Urinary bladder (tissue), 4 donors: ENCODE measurements around the gene CCDC150. TPM values are rescaled to one million over a fixed set of nuclear protein-coding genes. Genes with fewer than 3 reads are reported as not detected.

Experiments
- DNase-seq: peaks from one replicate; pipeline ENCODE4 v3.0.0-alpha.2; 2015; ENCODE audit errors: extremely low spot score
- H3K27ac ChIP-seq: one replicate; pipeline ENCODE4 v1.5.1; 2013; ENCODE audit warnings: low read depth, mild to moderate bottlenecking, moderate library complexity
- H3K36me3 ChIP-seq: one replicate; pipeline ENCODE4 v1.6.1; 2013; ENCODE audit warnings: mild to moderate bottlenecking, moderate library complexity; ENCODE audit not compliant: insufficient read depth
- H3K4me1 ChIP-seq: one replicate; pipeline ENCODE4 v1.6.1; 2013; ENCODE audit warnings: mild to moderate bottlenecking, moderate library complexity; ENCODE audit not compliant: insufficient read depth
- H3K4me3 ChIP-seq: one replicate; pipeline ENCODE4 v1.5.1; 2013; ENCODE audit warnings: low read depth, low read length
- WGBS: extraction: QIAGEN DNeasy Blood & Tissue Kit; methylation state at CpG from one replicate; pipeline ENCODE4 v1.1.7; 2013; 5-methylcytosine and 5-hydroxymethylcytosine counted together
- polyA plus RNA-seq: library from polyadenylated mRNA; stranded (reverse); fragments of 200-250 nt; gene quantifications from one replicate; pipeline ENCODE4 v1.2.3, GENCODE V29; 2013
- total RNA-seq: library from RNA; depleted of rRNA; stranded (reverse); fragments of >200 nt; gene quantifications from one replicate; pipeline ENCODE4 v1.2.3, GENCODE V29; 2014
- donor health status: healthy with polysubstance abuse.
- donor health status: healthy.

Gene CCDC150
- total and polyA plus RNA-seq, 2 donors, result 0.43 to 9.8 TPM

GRCh38 chr2:196742216-196742615, 102.7 kb downstream of the CCDC150 start:
- H3K36me3 ChIP-seq, result no peaks in the 10 kb centered on the region
- WGBS, result 93% methylated on average over 3 of the region's 3 CpGs

GRCh38 chr2:196742685-196743084, 103.2 kb downstream of the CCDC150 start:
- WGBS, result 69% methylated on average over 3 of the region's 3 CpGs
- H3K4me3 ChIP-seq, result no peak overlapping the region
- no peaks in the 10 kb centered on the region for H3K4me1 ChIP-seq
- no peak overlapping the region for H3K27ac ChIP-seq
- DNase-seq, result no peak
- H3K36me3 ChIP-seq, result no peaks in the 10 kb centered on the region

More at GRCh38 chr2:196742216-196742615, 102.7 kb downstream of the CCDC150 start:
- no peak for DNase-seq
- H3K4me1 ChIP-seq, result no peaks in the 10 kb centered on the region
- no peak overlapping the region for H3K4me3 ChIP-seq
- no peak overlapping the region for H3K27ac ChIP-seq

- DNase-seq, result no peak
- no peak overlapping the region for H3K4me3 ChIP-seq
- 80% methylated on average over 7 of the region's 7 CpGs for WGBS
- no peak overlapping the region for H3K27ac ChIP-seq
- H3K4me1 ChIP-seq, result no peaks in the 10 kb centered on the region
- H3K36me3 ChIP-seq, result no peaks in the 10 kb centered on the region
These were observed 103.7 kb downstream of the CCDC150 start for GRCh38 chr2:196743165-196743564.

DNA sequence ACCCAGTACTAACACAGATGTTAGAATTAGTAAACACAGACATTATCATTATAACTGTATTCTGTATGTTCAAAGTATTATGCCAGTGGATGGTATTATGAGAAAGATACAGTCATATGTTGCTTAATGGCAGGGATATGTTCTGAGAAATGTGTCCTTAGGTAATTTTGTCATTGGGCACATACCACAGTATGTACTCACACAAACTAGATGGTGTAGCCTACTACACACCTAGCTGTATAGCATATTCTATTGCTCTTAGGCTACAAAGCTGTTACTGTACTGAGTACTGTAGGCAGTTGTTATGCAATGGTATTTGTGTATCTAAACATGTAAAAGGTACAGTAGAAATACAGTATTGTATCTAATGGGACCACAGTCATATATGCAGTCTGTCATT, 106.2 kb downstream of the CCDC150 start:
- H3K36me3 ChIP-seq, result no peaks in the 10 kb centered on the region
- no peak overlapping the region for H3K27ac ChIP-seq
- DNase-seq, result no peak
- H3K4me3 ChIP-seq, result no peak overlapping the region
- H3K4me1 ChIP-seq, result no peaks in the 10 kb centered on the region

- Histone ChIP-seq H3K27ac (no peak overlapping the region), H3K36me3 (no peaks in the 10 kb centered on the region), H3K4me1 (no peaks in the 10 kb centered on the region), H3K4me3 (no peak overlapping the region)
- WGBS, result 89% methylated on average over 1 of the region's 1 CpG
- DNase-seq, result no peak
These were observed 107.9 kb downstream of the CCDC150 start for GRCh38 chr2:196747400-196747799.

DNA sequence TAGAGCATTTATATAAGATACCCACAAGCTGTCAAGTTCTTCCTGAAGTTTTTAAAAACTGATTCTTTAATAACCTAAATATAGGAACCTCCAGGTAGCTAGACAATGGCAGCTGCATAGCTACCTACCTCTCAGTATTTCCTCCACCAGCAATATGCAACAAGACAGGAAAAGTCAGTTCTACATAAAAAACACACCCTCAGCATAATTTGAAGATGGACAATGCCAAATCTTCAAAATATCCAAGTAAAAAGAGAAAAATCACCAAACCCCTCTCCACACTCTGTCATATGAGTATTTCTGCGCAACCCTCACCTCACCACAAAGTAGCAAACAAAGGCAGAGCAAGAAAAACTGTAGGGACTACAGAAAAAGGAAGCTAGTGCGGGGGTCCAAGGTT, 108.6 kb downstream of the CCDC150 start:
- H3K27ac ChIP-seq, result no peak overlapping the region
- H3K36me3 ChIP-seq, result no peaks in the 10 kb centered on the region
- no peaks in the 10 kb centered on the region for H3K4me1 ChIP-seq
- WGBS, result 88% methylated on average over 2 of the region's 2 CpGs
- no peak for DNase-seq
- H3K4me3 ChIP-seq, result no peak overlapping the region

GRCh38 chr2:196750291-196750923, 110.9 kb downstream of the CCDC150 start:
- Histone ChIP-seq H3K4me3 (no peak overlapping the region), H3K4me1 (no peaks in the 10 kb centered on the region), H3K27ac (no peak overlapping the region), H3K36me3 (no peaks in the 10 kb centered on the region)
- no peak for DNase-seq
- 76% methylated on average over 4 of the region's 4 CpGs for WGBS

GRCh38 chr2:196750977-196751631, 111.6 kb downstream of the CCDC150 start:
- Histone ChIP-seq H3K36me3 (no peaks in the 10 kb centered on the region), H3K4me1 (no peaks in the 10 kb centered on the region), H3K4me3 (no peak overlapping the region), H3K27ac (no peak overlapping the region)
- no peak for DNase-seq
- 31% methylated on average over 8 of the region's 8 CpGs for WGBS

GRCh38 chr2:196758474-196759377, 119.2 kb downstream of the CCDC150 start:
- Histone ChIP-seq H3K4me3 (no peak overlapping the region), H3K4me1 (no peaks in the 10 kb centered on the region), H3K36me3 (no peaks in the 10 kb centered on the region), H3K27ac (no peak overlapping the region)
- DNase-seq, result no peak
- WGBS, result 43% methylated on average over 3 of the region's 3 CpGs

GRCh38 chr2:196759378-196759706, 119.8 kb downstream of the CCDC150 start:
- WGBS, result 33% methylated on average over 5 of the region's 5 CpGs
- Histone ChIP-seq H3K4me3 (no peak overlapping the region), H3K36me3 (peaks cover under 1% of the 10 kb centered on the region), H3K27ac (no peak overlapping the region), H3K4me1 (no peaks in the 10 kb centered on the region)
- DNase-seq, result no peak

DNA sequence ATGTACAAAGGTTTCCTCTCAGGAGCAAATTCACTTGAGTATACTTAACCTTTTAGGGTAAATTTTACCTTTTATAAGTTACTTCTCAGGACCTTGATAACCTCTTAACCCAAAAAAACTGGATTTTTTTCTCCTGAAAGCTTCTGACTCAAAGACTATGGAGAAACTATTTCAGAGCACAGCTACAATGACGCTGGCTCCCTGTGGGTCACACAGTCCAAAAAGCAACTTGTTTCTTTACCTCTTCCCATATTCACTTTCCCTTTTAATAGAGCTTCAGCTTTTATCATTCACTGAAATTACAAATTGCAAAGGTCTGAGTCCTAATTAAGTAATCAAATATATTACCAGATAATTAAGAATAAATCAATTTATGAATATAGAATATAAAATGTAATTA, 127.6 kb downstream of the CCDC150 start:
- WGBS, result 92% methylated on average over 1 of the region's 1 CpG
- no peak for DNase-seq
- Histone ChIP-seq H3K4me3 (no peak overlapping the region), H3K4me1 (no peaks in the 10 kb centered on the region), H3K36me3 (peaks cover 11% of the 10 kb centered on the region), H3K27ac (no peak overlapping the region)
